ENCODE measurements around the gene MYLK. TPM values are rescaled to one million over a fixed set of nuclear protein-coding genes. Genes with fewer than 3 reads are reported as not detected.

The MYLK gene
- polyA plus RNA-seq, 4 donors, result 129 to 170 (median 136) TPM

DNA sequence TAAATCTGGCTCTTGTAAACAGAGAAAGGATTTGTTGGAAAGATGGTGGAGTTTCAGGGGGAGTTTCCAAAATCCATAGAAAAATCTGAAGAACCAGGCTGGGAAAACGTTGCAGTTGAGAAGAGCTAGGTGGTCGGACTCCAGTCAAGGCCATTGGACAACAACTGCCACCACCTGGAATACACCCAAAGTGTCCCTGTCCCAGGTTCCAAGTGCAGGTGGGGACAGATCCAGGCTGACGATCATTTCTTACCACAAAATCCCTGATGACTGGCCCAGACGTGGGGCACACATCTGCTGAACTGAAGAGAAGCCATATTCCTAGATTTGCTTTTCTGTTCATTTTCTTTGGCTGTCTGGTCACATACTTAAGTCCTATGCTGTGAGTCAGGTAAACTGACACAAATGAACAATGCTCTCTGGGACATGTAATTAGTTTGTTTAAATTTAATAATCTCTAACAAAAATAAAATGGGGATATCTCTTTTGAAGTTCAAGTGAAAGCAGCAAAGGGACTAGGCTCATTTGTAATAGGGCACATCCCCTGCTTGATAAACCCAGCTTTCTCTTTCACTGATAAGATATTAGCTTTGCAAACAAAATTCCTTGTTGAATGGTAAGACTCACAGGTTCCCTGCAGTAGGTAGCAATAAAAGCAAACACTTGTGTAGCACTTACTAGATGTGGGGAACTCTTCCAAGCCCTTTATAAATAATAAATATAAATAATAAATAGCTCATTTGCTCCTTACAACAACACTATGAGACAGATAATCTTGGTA is 88.5 kb downstream of the MYLK start:
- no peak for DNase-seq (ENCODE audit: low read depth in 4 of 4, low spot score in 3 of 4)

DNA sequence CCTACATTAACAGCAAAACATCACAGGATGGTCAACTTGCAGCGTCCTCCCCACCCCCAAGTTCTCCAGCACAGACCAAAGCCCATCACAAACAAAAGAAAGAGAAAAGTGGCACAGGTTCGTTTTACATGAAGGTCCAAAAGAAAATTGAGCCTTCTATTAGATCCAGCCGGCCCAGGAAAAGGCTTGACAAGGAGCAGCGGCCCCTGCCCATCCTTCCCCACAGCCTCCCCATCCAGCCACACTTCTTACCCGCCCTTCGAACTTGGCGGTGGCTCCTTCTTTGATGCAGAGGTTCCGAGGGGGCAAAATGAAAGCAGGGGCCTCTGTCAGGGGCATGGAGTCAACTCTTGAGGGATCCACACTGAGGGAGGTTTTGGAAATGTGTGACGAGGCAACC is 90.7 kb downstream of the MYLK start:
- DNase-seq (ENCODE audit: low read depth in 4 of 4, low spot score in 3 of 4), result no peak

DNA sequence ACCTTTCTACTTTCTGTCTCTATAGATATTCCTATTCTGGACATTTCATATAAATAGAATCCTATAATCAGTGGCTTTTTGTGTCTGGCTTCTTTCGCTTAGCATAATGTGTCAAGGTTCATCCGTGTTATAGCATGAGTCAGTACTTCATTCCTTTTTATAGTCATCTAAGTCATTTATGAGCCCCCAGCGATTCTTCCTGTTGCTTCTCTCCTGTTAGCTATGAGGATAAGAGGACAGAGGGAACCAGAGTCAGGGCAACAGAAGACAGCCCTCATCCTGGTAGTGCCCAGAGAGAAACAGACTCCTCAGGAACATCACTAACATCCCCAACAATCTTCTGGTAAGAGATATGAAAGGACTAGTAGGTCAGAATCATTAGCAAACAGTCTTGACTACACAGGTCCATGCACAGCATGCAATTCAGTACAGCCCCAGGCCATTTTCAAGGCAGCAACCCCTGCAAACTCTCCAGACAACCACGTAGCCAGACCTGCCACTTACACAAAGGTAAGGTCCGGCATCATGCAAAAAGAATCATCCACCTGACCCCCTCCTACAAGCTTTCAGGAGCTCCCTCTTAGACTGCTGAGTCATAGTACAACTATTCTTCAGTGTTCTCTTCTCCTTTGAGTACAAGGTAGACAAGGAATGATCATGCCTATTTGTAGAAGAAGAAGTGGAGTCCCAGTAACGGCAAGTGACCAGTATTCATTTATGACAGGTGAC is 91.5 kb downstream of the MYLK start:
- DNase-seq (ENCODE audit: low read depth in 4 of 4, low spot score in 3 of 4), result no peak

DNA sequence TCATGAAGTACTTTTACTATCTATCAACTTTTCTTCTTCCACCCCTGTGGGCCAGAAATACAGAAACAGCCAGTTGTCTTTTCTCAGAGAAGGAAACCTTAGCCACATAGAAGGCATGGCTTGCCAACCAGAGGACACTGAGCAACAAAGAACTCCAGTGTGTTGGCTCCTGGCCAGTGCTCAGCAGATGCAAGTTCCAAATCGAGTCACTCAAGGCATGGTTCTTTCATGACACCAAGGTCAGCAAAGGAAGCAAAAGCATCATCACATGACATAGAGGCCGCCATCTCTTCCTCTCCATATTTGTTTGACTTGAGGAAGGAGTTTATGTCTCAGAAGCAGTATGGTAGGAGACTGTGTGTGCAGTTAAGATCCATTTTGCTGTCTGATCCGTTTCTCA is 92.2 kb downstream of the MYLK start:
- no peak for DNase-seq (ENCODE audit: low read depth in 4 of 4, low spot score in 3 of 4)

DNA sequence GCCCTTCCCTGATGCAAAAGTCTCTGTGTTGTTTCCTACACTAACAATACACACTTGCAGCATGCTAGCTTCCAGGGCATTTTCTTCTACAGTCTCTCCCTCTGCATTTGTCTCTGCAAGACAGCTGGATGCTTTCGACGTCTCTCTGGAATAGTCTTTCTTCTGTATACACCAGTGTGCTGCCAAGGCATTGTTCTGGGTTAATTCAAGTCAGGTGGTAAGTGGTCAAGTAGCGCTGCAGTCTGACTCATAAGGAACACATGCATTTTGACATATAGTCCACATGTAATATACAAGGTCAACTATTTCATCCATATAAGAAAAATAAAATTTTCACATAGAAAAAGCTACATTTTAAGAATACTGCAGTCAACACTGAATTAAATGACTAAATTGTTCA is 92.7 kb downstream of the MYLK start:
- no peak for DNase-seq (ENCODE audit: low read depth in 4 of 4, low spot score in 3 of 4)

DNA sequence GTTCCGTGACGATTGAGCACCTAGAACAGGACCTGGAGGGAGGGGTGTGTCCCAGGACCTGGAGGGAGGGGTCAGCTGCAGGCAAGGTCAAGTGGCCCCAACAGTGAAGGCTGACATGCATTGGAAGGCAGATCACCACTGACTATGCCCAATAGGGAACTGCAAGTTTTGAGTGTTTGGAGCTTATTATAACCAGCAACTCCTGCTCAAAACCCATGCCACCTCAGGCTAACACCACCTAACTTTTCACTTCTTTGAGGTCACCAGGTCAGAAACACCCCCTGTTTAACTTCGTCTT is 93.1 kb downstream of the MYLK start:
- no peak for DNase-seq (ENCODE audit: low read depth in 4 of 4, low spot score in 3 of 4)

DNA sequence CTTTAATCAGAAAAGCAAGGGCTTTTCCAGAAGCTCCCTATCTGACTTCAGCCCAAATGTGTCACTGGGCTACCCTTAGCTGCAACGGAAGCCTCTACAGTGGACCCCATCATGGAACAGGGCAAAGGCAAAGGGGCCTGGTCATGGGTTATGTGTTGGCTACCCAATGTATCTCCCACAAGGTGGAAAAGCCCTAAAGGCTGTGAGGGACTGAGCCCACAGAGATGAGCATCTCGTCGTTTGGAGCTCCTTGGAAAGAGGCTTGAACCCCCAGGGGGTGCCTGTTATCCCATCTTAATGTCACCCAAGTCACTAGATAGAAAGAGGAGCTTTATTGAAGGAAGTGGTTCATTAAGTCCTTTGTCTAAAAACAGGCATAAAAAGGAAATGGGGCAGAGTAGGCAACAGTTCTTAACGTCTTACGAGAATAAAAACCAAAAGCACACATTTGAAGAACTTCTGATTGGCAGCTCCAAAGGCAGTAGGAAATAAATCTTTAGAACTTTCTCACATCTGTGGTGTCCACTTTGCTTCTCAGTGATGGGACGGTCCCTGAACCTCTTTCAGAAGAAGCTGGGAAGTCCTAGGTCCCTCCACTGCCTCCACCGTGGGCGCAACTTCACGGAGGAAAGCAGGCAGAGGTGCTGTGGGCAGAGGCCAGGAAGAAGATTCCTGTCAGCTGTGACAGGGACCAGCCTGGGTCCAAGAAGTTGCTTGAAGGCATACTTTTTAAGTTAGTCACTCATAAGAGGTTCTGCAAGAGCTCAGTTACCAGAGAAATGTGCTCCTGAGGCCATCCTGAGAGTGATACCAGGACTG is 93.7 kb downstream of the MYLK start:
- DNase-seq (ENCODE audit: low read depth in 4 of 4, low spot score in 3 of 4), result no peak

DNA sequence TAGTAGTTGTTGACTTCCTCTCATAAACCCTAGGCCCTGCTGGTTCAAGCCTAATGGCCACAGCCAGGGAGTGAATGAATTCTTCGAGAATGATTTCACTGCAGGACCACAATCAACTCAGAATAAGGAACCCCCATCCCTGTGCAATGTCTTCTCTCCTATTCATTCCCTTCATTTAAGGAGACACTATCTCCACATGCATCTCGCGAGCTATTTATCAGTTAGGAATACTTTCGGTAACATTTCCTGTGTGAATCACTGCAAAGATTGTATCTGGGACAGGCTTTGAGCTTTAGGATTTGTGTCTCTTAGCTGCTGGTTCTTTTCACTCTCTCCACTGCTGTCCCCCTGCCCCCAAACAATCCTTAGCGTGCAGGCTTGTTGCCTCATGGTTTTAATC is 94.4 kb downstream of the MYLK start:
- DNase-seq (ENCODE audit: low read depth in 4 of 4, low spot score in 3 of 4), result no peak

DNA sequence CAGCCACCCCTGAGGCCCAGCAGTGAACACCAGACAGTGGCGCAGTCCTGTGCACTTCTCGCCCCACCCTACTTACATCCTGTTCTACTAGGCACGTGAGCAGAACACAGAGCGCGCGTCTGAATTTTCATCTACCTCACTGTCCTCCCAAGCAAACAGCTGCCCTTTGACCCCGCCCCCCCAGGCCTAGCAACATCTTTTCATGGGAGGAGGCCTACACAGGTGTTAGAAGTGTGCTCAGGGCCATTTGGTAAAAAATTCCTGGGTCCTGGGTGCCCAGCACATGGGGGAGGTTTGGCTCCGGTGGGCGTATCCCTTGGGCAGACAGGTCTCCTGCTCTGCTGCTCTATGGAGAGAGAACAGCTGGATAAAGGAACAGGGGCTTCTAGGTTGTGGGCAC is 95.0 kb downstream of the MYLK start:
- no peak for DNase-seq (ENCODE audit: low read depth in 4 of 4, low spot score in 3 of 4)

DNA sequence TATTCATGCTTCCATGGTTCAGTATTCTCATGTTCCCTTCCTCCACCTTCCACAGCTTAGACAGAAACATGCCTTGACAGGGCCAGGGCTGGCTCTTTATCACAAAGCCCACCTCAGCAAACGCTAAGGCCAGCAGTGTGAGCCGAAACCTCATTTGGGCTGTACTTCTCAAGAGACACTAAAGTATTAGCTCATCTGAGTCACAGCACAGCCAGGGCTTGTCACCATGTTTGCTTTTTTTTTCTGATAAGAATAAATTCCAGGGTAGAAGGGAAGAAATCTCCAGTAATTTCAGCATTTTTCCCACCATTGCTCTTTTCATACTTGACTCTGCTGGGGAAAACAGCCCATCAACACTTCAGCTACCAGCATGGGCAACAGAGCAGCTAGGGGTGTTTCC is 95.4 kb downstream of the MYLK start:
- DNase-seq (ENCODE audit: low read depth in 4 of 4, low spot score in 3 of 4), result no peak

DNA sequence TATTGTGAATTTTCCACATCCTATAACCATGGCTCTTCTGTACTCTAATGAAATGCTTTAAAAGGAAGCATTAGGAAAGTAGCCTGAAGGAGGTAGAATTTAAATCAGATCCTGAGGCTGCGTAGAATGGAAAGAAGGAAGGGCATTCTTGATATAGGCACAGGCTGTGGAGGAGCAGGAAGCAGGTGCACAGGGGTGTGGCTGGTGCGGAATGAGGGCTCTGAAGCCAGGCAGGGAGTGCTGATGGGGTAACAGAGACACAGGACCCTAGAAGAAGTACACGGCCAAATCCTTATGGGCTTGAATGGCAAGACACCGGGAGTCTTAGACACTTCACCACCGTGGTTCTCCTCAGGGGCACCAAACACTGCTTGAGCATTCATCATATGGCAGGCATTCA is 97.0 kb downstream of the MYLK start:
- no peak for DNase-seq (ENCODE audit: low read depth in 4 of 4, low spot score in 3 of 4)

DNA sequence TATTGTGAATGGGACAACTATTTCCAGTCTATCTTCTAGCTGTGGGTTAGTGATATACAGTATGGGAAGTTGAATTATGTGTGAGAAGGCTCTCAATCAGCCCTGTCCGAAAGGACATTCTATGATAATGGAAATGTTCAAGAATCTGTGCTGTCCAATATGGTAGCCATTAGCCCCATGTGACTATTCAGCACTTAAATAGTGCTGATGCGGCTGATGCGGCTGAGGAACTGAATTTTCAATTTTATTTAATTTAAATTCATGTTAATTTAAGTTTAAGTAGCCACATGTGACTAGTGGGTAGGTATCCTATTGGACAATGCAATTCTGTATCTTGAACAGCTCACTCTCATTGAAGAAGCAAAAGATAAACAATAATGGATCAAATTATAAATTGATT is 98.5 kb downstream of the MYLK start:
- no peak for DNase-seq (ENCODE audit: low read depth in 4 of 4, low spot score in 3 of 4)

DNA sequence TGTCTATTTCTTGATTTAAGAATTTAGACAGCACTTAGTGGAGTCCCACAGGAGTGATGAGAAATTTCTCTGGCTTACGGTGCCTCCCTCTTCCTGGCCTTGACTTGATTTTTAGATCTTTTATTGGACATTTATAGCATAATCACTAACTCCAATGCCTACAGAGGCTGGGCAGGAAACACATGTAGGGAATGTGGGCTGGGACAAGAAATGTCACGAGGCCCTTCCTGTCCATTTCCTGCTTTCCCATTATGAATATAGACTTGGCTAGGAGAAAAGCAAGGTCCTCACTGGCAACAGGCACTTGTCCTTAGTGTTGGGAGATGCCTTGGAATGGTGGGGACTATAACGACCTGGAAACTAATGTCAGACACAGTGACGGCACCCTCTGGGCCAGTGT is 100.3 kb downstream of the MYLK start:
- DNase-seq (ENCODE audit: low read depth in 4 of 4, low spot score in 3 of 4), result no peak

DNA sequence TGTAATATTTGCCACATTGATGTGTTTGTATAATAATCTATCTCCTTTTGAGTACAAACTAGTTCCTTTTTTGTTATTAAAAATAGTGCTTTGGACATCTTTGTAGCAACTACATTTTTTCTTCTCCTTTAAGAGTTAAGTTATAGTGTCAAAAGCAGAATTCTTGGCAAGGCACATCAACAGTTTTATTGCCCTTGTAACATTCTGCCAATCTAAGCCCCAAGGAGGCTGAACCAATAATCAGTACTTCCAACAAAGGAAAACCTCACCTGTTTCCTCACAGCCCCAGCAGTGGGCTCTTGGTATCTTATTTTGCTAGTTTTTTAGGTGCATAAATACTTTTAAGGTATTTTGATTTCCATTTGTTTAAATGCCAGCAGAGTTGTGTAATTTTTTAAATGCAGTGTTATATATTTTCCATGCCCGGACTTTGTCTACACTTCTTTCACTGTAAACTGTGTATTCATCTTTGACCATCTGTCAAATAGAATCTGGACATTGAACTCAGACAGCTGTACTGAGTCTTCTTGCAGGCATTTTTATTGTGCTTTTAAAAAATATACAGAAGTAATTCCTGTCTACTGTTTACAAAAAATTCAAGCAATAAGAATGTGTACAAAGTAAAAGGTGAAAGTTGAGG is 101.0 kb downstream of the MYLK start:
- no peak for DNase-seq (ENCODE audit: low read depth in 4 of 4, low spot score in 3 of 4)

DNA sequence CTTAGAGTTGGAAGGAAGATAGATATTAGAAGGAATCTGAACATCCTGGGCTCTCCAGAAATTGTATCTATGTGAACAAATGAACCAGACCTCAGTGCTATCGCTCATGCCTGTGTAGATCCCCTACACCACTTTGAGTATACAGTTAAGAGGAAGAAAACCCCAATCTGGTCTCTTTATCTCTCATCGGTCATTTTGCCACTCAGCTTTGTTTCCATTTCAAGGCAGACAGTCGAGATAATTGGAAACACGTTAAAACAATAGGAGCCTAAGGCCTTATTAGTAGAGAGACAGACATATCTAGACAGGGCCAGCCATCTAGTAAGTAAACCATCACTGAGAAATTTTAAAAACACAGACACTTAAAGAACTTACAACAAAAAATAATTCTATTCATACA is 101.6 kb downstream of the MYLK start:
- no peak for DNase-seq (ENCODE audit: low read depth in 4 of 4, low spot score in 3 of 4)

DNA sequence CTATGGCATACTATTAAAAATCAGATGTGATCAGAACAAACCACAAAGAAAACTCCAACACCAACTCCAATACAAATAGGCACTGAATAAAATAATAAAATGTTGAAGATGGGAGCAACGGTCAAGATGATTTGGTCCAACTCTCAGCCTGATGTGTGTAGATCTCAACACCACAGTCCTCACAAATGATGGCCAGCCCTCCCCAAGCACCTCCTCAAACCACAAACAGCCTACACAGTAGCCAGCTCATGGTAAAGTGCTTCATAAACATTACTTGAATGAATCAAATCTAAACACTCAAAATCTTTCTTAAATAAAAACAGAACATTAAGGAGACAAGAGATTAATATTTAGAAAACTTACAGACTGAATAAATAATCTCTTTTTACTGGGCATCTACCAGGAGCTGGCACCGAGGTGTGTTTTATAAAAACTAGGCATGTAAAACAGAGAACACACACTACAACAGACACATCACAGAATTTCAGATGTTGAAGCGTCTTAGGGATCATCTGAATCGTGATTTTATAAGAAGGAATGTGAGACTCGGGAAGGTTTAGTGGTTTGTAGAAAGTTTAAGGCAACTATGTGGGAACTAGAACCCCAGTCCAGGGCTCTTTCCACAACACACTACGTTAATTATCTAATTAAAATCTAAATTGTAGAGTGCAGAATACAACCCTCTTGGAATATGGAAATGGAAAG is 102.4 kb downstream of the MYLK start:
- DNase-seq (ENCODE audit: low read depth in 4 of 4, low spot score in 3 of 4), result no peak

DNA sequence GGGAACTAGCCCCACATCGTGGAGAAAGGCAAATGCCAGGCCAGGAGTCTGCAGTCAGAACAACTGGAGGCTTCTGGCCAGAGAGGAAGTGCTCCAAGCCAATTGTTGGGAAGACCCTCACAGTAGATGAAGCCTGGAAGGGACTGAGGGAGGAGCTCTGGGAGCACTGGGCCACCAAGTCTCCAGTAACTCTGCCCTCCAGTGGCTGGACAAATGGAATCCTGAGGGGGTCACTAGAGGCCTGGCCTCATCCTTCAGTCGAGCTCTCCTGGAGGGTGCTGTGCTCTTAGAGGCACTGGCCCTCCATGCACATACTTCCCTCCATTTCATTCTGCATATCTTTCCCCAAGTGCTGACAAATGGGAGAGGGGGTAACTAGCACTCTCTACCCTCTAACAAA is 103.0 kb downstream of the MYLK start:
- no peak for DNase-seq (ENCODE audit: low read depth in 4 of 4, low spot score in 3 of 4)

DNA sequence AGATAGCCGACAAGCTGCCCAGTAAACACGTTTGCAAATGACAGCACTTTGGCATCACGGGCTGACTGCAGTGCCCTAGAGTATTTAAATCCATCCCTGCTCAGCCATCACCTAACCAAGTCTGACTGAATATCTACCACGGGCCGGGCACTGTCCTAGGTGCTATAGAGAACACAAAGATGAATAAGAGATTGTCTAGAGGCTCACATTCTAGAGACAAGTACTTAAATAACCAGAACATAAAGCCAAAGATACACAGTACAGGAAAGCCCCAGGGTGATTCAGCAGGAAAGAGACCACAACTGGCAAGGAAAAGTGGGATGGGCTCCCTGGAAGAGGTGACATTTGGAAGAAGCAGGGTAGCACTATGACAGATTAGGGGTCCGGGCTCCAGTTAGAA is 103.5 kb downstream of the MYLK start:
- DNase-seq (ENCODE audit: low read depth in 4 of 4, low spot score in 3 of 4), result no peak

DNA sequence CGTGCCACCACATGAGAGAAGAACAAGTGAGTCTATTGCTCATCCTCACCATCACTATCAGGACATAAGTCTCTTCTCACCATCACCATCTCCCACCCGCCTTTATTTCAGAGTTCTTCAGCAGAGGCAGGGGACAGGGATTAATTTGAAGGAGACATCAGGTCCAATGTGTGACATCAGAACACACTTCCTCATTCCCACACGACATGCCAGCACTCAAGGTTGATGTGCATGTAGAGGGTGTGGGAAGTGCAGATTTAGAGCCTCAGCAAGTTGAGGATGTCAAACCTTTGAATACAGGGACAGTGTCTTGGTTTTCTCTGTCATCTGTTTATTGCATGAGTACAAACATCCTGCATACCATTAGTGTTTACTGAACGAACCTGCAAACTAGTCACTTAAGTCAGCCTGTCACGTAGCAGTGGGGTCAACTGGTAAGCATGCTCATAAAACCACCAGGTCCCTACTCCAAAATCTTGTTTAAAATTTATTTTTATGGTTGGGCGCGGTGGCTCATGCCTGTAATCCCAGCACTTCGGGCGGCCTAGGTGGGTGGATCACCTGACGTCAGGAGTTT is 104.4 kb downstream of the MYLK start:
- DNase-seq (ENCODE audit: low read depth in 4 of 4, low spot score in 3 of 4), result no peak

DNA sequence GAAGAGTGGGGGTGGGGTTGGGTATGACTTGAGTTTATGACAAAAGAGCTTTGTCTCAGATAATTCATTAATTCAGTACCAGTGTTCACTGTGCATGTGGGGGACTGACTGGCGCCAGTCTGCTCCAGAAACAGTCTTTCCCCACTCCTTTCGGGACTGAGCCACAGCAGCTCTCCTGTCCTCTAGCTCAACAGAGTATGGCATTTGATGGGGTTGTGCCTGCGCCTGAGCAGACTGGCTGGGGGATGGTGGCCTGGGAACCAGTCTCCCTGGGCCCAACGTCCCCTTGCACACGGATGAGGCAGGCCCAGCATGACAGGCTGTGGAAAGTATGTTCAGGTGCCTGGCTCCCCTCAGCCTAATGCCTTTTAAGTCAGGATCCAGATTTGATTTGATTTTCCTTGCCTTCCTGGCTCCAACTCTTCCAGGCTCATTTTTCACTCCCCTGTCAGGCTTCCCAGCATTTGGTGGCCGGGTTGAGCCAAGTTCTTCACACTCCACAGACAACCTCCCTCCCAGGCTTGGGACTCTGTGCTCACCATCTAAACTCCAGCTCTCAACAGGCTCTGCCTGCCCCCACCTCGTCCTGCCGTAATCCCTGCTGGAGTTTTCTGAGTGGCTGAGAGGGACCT is 105.0 kb downstream of the MYLK start:
- no peak for DNase-seq (ENCODE audit: low read depth in 4 of 4, low spot score in 3 of 4)

Measured in left renal pelvis (tissue), 4 donors.